HEK293T (cell line): Measurements from ENCODE around the gene ALPK1.

ENCODE experiments used
- CTCF ChIA-PET: fragments of 350-600 bp; formaldehyde crosslinking; extraction: SDS; loops from one replicate; lab custom pipeline; 2021; ENCODE audit warnings: antibody characterized with exemption, inconsistent platforms; lab: Yijun Ruan, JAX
- POLR2A ChIA-PET: fragments of 350-600 bp; formaldehyde crosslinking; extraction: SDS; loops from one replicate; lab custom pipeline; 2020; ENCODE audit warnings: antibody characterized with exemption, inconsistent platforms; lab: Yijun Ruan, JAX
- DNase-seq: peaks from one replicate; pipeline ENCODE4 v3.0.0; 2012; ENCODE audit warnings: mixed read lengths; ENCODE audit errors: extremely low spot score
- ARNT ChIP-seq: fragments of 450-650 bp; IDR thresholded peaks from 2 replicates; pipeline ENCODE4 v1.6.1; 2017; ENCODE audit warnings: mild to moderate bottlenecking
- BHLHE40 ChIP-seq: fragments of 450-650 bp; IDR thresholded peaks from 2 replicates; pipeline ENCODE4 v1.6.1; 2016; ENCODE audit warnings: mild to moderate bottlenecking, moderate library complexity, borderline replicate concordance
- CTBP1 ChIP-seq: fragments of 450-650 bp; IDR thresholded peaks from 2 replicates; pipeline ENCODE4 v1.6.1; 2016; ENCODE audit warnings: borderline replicate concordance
- ELF4 ChIP-seq: fragments of 450-650 bp; IDR thresholded peaks from 2 replicates; pipeline ENCODE4 v1.6.1; 2017; ENCODE audit warnings: antibody characterized with exemption
- FOXA1 ChIP-seq: fragments of 450-650 bp; IDR thresholded peaks from 2 replicates; pipeline ENCODE4 v1.6.1; 2016; ENCODE audit warnings: mild to moderate bottlenecking
- FOXK2 ChIP-seq: fragments of 450-650 bp; IDR thresholded peaks from 2 replicates; pipeline ENCODE4 v1.6.1; 2016; ENCODE audit warnings: mild to moderate bottlenecking
- FOXM1 ChIP-seq: fragments of 450-650 bp; IDR thresholded peaks from 2 replicates; pipeline ENCODE4 v1.6.1; 2017; ENCODE audit warnings: mild to moderate bottlenecking, borderline replicate concordance
- HDGF ChIP-seq: fragments of 450-650 bp; IDR thresholded peaks from 2 replicates; pipeline ENCODE4 v1.6.1; 2017; ENCODE audit warnings: antibody characterized with exemption, borderline replicate concordance
- L3MBTL2 ChIP-seq: fragments of 450-650 bp; conservative IDR thresholded peaks from 2 replicates; pipeline ENCODE4 v1.6.1; 2016; ENCODE audit warnings: mild to moderate bottlenecking
- LEF1 ChIP-seq: fragments of 450-650 bp; IDR thresholded peaks from 2 replicates; pipeline ENCODE4 v1.6.1; 2017; ENCODE audit warnings: mild to moderate bottlenecking, borderline replicate concordance
- NFRKB ChIP-seq: fragments of 450-650 bp; IDR thresholded peaks from 2 replicates; pipeline ENCODE4 v1.6.1; 2016; ENCODE audit warnings: mild to moderate bottlenecking, moderate library complexity
- PKNOX1 ChIP-seq: fragments of 450-650 bp; IDR thresholded peaks from 2 replicates; pipeline ENCODE4 v1.6.1; 2016
- SP1 ChIP-seq: fragments of 450-650 bp; IDR thresholded peaks from 2 replicates; pipeline ENCODE4 v1.6.1; 2017
- SUZ12 ChIP-seq: fragments of 450-650 bp; IDR thresholded peaks from 2 replicates; pipeline ENCODE4 v1.6.1; 2016; ENCODE audit warnings: mild to moderate bottlenecking
- TARDBP ChIP-seq: fragments of 450-650 bp; IDR thresholded peaks from 2 replicates; pipeline ENCODE4 v1.6.1; 2016
- ZNF384 ChIP-seq: fragments of 450-650 bp; IDR thresholded peaks from 2 replicates; pipeline ENCODE4 v1.6.1; 2016

ALPK1 gene

GRCh38 chr4:112416464-112416863, 119.3 kb downstream of the ALPK1 start:
- ChIA-PET CTCF (no interaction called here), POLR2A (no interaction called here)
- no peak for DNase-seq
- no peak for TF ChIP-seq ARNT
- no peak for TF ChIP-seq FOXA1
- TF ChIP-seq BHLHE40 = no peak
- TF ChIP-seq LEF1 = no peak
- TF ChIP-seq NFRKB = no peak
- TF ChIP-seq FOXK2 = no peak
- no peak for TF ChIP-seq PKNOX1
- no peak for TF ChIP-seq SP1
- no peak for TF ChIP-seq ELF4
- no peak for TF ChIP-seq SUZ12
- no peak for TF ChIP-seq CTBP1
- TF ChIP-seq ZNF384 = no peak
- TF ChIP-seq HDGF = no peak

GRCh38 chr4:112418092-112418491, 120.9 kb downstream of the ALPK1 start:
- no peak for TF ChIP-seq FOXA1
- CTCF ChIA-PET = no interaction called here
- POLR2A ChIA-PET = no interaction called here
- DNase-seq = no peak

GRCh38 chr4:112421911-112422310, 124.7 kb downstream of the ALPK1 start:
- CTCF ChIA-PET = no interaction called here
- POLR2A ChIA-PET = no interaction called here

GRCh38 chr4:112422644-112423043, 125.5 kb downstream of the ALPK1 start:
- POLR2A ChIA-PET = no interaction called here

More at GRCh38 chr4:112421911-112422310, 124.7 kb downstream of the ALPK1 start:
- DNase-seq = no peak
- TF ChIP-seq ELF4 (no peak), ZNF384 (no peak), FOXK2 (no peak), SUZ12 (no peak), LEF1 (no peak), BHLHE40 (no peak), FOXM1 (no peak), PKNOX1 (no peak), CTBP1 (no peak), TARDBP (no peak)

GRCh38 chr4:112423591-112423990, 126.4 kb downstream of the ALPK1 start:
- ChIA-PET CTCF (no interaction called here), POLR2A (no interaction called here)
- no peak for DNase-seq
- TF ChIP-seq ELF4 = no peak
- no peak for TF ChIP-seq BHLHE40
- no peak for TF ChIP-seq NFRKB
- no peak for TF ChIP-seq SUZ12
- no peak for TF ChIP-seq FOXK2
- TF ChIP-seq HDGF = no peak
- no peak for TF ChIP-seq L3MBTL2
- no peak for TF ChIP-seq CTBP1
- no peak for TF ChIP-seq PKNOX1
- TF ChIP-seq FOXA1 = no peak
- no peak for TF ChIP-seq ARNT
- no peak for TF ChIP-seq FOXM1
- TF ChIP-seq SP1 = no peak
- no peak for TF ChIP-seq ZNF384
- TF ChIP-seq LEF1 = no peak
- no peak for TF ChIP-seq TARDBP

More at GRCh38 chr4:112422644-112423043, 125.5 kb downstream of the ALPK1 start:
- CTCF ChIA-PET = no interaction called here
- DNase-seq = no peak
- no peak for TF ChIP-seq SUZ12
- no peak for TF ChIP-seq HDGF
- TF ChIP-seq FOXK2 = no peak
- TF ChIP-seq CTBP1 = no peak
- no peak for TF ChIP-seq L3MBTL2
- TF ChIP-seq FOXA1 = no peak
- no peak for TF ChIP-seq TARDBP
- TF ChIP-seq PKNOX1 = no peak
- no peak for TF ChIP-seq FOXM1
- TF ChIP-seq LEF1 = no peak
- no peak for TF ChIP-seq ARNT
- TF ChIP-seq SP1 = no peak
- no peak for TF ChIP-seq NFRKB
- TF ChIP-seq BHLHE40 = no peak
- TF ChIP-seq ELF4 = no peak
- TF ChIP-seq ZNF384 = no peak

GRCh38 chr4:112425823-112426222, 128.7 kb downstream of the ALPK1 start:
- ChIA-PET CTCF (no interaction called here), POLR2A (no interaction called here)
- TF ChIP-seq NFRKB (no peak), SP1 (no peak), PKNOX1 (no peak), FOXM1 (no peak), L3MBTL2 (no peak), SUZ12 (no peak), BHLHE40 (no peak), TARDBP (no peak), ARNT (no peak), HDGF (no peak), ELF4 (no peak), CTBP1 (no peak), FOXA1 (no peak), LEF1 (no peak), ZNF384 (no peak), FOXK2 (no peak)
- no peak for DNase-seq
